Measurements from ENCODE around the gene DCAF15. TPM values are rescaled to one million over a fixed set of nuclear protein-coding genes. Genes with fewer than 3 reads are reported as not detected.

The DCAF15 gene
- polyA plus RNA-seq, 1 of the 3 experiments (the other 2 are of a cell fraction) = 55.6 TPM

DNA sequence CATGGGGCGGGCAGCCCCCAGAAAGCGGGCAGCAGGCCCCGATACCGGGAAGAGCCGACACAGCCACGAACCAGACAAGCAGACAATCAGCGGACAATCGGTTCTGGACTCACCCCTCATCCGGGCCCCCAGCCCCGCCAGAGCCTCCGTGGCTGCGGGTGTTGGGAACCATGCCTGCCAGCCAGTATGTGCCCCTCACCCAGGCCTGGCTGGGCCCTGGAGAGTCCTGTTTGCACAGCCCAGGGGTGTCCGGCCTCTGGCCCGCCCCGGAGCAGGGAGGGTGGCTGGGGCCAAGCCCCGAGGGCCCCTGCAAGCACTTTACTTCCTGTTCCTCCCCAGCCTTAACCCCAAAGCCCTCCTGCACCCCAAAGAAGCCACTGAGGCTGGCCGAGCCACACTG is 21.9 kb upstream of the DCAF15 start:
- Histone ChIP-seq H3K4me2 (no peak overlapping the region), H3F3A (replicated peaks; ENCODE audit: insufficient read depth) (no peaks in the 10 kb centered on the region), H3K4me3 (ENCODE audit: low read depth in 2 of 2, low read length in 1 of 2) (no peak overlapping the region), H3K4me1 (ENCODE audit: control insufficient read depth in 1 of 2, insufficient read depth in 2 of 2, low read depth in 1 of 2, low read length in 1 of 2) (peaks cover 0 to 7% of the 10 kb centered on the region in 2 experiments; a peak in 1 of 4 replicates), H3K79me2 (ENCODE audit: insufficient read depth) (no peaks in the 10 kb centered on the region), H3K9me3 (no peaks in the 10 kb centered on the region), H3K9me2 (no peaks in the 10 kb centered on the region), H4K20me1 (ENCODE audit: insufficient read depth) (no peaks in the 10 kb centered on the region), H2AFZ (ENCODE audit: low read depth) (no peak overlapping the region), H3K27ac (ENCODE audit: low read depth in 2 of 2, low read length in 1 of 2) (no peak overlapping the region), H3K9ac (no peak overlapping the region), H3K27me3 (ENCODE audit: insufficient read depth) (no peaks in the 10 kb centered on the region), H3K36me3 (replicated peaks in 1 of 2; ENCODE audit: control insufficient read depth in 1 of 2, insufficient read depth in 2 of 2, low read length in 1 of 2) (peaks cover 0 to 2% of the 10 kb centered on the region in 2 experiments)
- WGBS (ENCODE audit: low lambda C conversion rate) = 100% methylated on average over 7 of the region's 17 CpGs
- ChIA-PET CTCF (interaction anchor here (0.7 to 1.9 kb wide), 4 partner anchors 24 to 118 kb away, joined by 3 to 5 read pairs (median 3); partner anchors contain the start of gene IL27RA), POLR2A (no interaction called here)
- DNase-seq = peak; percentile 33
- TF ChIP-seq GATA2 (CRISPR knock-in tag; IDR thresholded peaks at IDR 0.05) (no peak), GABPA (IDR thresholded peaks at IDR 0.05; ENCODE audit: low read depth) (no peak), NFIC (IDR thresholded peaks at IDR 0.05; ENCODE audit: borderline replicate concordance) (no peak)

DNA sequence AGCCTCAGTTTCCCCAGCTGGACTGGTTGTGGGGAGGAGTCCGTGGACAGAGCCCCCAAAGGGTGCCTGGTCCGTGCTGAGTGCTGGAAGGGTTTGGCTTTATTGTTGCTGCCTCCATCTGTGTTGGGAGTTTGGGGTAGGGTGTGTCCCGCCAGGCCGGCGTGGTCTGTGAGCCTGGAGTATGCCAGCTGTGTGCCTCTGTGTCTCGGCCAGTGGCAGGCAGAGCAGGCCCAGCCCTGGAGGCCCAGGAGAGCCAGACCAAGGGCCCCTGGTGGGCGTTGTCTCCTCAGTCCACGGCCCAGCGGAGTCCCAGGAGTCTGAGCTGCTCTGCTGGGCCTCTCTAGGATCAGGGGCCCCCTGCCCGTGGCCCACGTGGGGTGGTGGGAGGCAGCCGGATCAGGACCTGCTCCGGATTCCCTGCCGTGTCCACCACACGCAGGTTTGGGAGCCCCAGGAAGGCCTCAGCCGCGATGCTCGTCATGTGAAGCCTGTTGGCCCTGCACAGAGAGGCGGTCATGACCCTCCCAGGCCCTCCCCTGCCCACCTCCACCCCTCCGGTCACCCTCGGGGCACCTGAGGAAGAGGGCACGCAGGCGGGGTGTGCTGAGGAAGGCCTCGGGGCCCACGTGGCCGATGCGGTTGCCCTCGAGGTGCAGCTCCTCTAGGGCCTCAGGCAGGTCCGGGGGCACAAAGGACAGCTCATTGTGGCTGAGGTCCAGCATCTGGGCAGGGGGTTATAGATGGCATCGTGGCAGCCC is 20.7 kb upstream of the DCAF15 start:
- Histone ChIP-seq H3K4me2 (no peak overlapping the region), H3K27me3 (ENCODE audit: insufficient read depth) (no peaks in the 10 kb centered on the region), H3K4me1 (ENCODE audit: control insufficient read depth in 1 of 2, insufficient read depth in 2 of 2, low read depth in 1 of 2, low read length in 1 of 2) (peaks cover 0 to 17% of the 10 kb centered on the region in 2 experiments; a peak in 1 of 4 replicates), H3K9me3 (no peaks in the 10 kb centered on the region), H3K9me2 (no peaks in the 10 kb centered on the region), H4K20me1 (ENCODE audit: insufficient read depth) (no peaks in the 10 kb centered on the region), H2AFZ (ENCODE audit: low read depth) (no peak overlapping the region), H3K9ac (no peak overlapping the region), H3K4me3 (ENCODE audit: low read depth in 2 of 2, low read length in 1 of 2) (no peak overlapping the region), H3F3A (replicated peaks; ENCODE audit: insufficient read depth) (no peaks in the 10 kb centered on the region), H3K79me2 (ENCODE audit: insufficient read depth) (no peaks in the 10 kb centered on the region), H3K36me3 (replicated peaks in 1 of 2; ENCODE audit: control insufficient read depth in 1 of 2, insufficient read depth in 2 of 2, low read length in 1 of 2) (peaks cover 0 to 2% of the 10 kb centered on the region in 2 experiments), H3K27ac (ENCODE audit: low read depth in 2 of 2, low read length in 1 of 2) (no peak overlapping the region)
- POLR2A ChIA-PET = no interaction called here
- 80% methylated on average over 3 of the region's 30 CpGs for WGBS (ENCODE audit: low lambda C conversion rate)
- TF ChIP-seq FOSL2 (IDR thresholded peaks at IDR 0.05; ENCODE audit: borderline replicate concordance, low read depth) = no peak
- TF ChIP-seq ELF1 (IDR thresholded peaks at IDR 0.05) = no peak
- no peak for TF ChIP-seq TAF1 (IDR thresholded peaks at IDR 0.05; ENCODE audit: borderline replicate concordance, low read depth, low read length)
- TF ChIP-seq EP300 (IDR thresholded peaks at IDR 0.05; ENCODE audit: borderline replicate concordance in 1 of 2, low read depth in 1 of 2, low read length in 1 of 2) = no peak
- TF ChIP-seq GABPA (IDR thresholded peaks at IDR 0.05; ENCODE audit: low read depth) = no peak
- TF ChIP-seq, protein P1, sequence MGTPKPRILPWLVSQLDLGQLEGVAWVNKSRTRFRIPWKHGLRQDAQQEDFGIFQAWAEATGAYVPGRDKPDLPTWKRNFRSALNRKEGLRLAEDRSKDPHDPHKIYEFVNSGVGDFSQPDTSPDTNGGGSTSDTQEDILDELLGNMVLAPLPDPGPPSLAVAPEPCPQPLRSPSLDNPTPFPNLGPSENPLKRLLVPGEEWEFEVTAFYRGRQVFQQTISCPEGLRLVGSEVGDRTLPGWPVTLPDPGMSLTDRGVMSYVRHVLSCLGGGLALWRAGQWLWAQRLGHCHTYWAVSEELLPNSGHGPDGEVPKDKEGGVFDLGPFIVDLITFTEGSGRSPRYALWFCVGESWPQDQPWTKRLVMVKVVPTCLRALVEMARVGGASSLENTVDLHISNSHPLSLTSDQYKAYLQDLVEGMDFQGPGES (IDR thresholded peaks at IDR 0.05; ENCODE audit: low read depth, low read length) = no peak
- TF ChIP-seq, protein P2, sequence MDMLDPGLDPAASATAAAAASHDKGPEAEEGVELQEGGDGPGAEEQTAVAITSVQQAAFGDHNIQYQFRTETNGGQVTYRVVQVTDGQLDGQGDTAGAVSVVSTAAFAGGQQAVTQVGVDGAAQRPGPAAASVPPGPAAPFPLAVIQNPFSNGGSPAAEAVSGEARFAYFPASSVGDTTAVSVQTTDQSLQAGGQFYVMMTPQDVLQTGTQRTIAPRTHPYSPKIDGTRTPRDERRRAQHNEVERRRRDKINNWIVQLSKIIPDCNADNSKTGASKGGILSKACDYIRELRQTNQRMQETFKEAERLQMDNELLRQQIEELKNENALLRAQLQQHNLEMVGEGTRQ (IDR thresholded peaks at IDR 0.05; ENCODE audit: borderline replicate concordance, low read depth, low read length) = no peak
- no peak for TF ChIP-seq YY1 (IDR thresholded peaks at IDR 0.05; ENCODE audit: low read depth)
- no peak for TF ChIP-seq CHD2 (IDR thresholded peaks at IDR 0.05; ENCODE audit: low read length, partially characterized antibody)
- no peak for TF ChIP-seq RCOR1 (IDR thresholded peaks at IDR 0.05; ENCODE audit: low read length)
- TF ChIP-seq, protein P3, sequence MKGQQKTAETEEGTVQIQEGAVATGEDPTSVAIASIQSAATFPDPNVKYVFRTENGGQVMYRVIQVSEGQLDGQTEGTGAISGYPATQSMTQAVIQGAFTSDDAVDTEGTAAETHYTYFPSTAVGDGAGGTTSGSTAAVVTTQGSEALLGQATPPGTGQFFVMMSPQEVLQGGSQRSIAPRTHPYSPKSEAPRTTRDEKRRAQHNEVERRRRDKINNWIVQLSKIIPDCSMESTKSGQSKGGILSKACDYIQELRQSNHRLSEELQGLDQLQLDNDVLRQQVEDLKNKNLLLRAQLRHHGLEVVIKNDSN (IDR thresholded peaks at IDR 0.05; ENCODE audit: borderline replicate concordance, low read depth) = no peak
- peak; percentile 28 for DNase-seq
- CTCF ChIA-PET = interaction anchor here (0.6 to 1.9 kb wide), 4 partner anchors 16 to 393 kb away, joined by 3 to 5 read pairs (median 4); partner anchors contain the start of gene IL27RA

All from SK-N-SH (cell line).